Nucleus accumbens (tissue), 56 donors: Measurements from ENCODE around the gene NIM1K.
"Not testable (repeated sequence)": the region's sequence is repeated elsewhere in the genome, so short reads cannot be mapped to it uniquely, and the experiment has no call there.

Experiments
- DNase-seq, 56 donors: peaks; one replicate each; lab custom pipeline; 2025; lab: John Stamatoyannopoulos, UW

NIM1K gene

DNA sequence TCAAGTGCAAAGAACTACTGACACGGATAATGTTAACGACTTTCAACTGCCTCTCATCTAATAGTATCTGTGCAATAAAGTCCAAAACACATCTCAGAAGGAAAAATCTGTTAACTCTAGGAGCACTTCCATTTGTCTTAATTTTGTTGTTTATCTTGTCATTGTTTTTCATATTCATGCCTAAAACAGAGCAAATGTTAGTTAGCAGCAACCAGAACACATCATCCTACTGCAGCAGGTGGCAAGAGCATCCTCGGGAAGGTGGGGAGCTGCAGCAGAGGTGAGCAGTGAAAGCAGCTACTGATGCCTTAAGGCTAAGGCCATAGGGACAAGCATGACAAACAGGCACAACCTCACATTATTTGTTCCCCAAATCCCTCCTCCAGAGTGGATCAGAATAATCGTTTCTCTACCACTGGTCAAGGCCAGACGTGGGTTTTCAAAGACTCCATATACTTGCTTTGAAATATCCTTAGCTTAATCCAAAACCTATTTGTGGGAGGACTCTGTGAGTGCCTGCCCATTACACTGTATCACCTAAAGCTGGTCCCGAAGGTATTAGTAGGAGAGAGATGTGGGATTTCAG lies 120.1 kb downstream of the NIM1K start:
- peak in 2 of 56 donors; percentile 1 to 12 for DNase-seq

GRCh38 chr5:43312699-43313034 lies 120.6 kb downstream of the NIM1K start:
- peak in 2 of 56 donors; percentile 23 to 68 for DNase-seq

DNA sequence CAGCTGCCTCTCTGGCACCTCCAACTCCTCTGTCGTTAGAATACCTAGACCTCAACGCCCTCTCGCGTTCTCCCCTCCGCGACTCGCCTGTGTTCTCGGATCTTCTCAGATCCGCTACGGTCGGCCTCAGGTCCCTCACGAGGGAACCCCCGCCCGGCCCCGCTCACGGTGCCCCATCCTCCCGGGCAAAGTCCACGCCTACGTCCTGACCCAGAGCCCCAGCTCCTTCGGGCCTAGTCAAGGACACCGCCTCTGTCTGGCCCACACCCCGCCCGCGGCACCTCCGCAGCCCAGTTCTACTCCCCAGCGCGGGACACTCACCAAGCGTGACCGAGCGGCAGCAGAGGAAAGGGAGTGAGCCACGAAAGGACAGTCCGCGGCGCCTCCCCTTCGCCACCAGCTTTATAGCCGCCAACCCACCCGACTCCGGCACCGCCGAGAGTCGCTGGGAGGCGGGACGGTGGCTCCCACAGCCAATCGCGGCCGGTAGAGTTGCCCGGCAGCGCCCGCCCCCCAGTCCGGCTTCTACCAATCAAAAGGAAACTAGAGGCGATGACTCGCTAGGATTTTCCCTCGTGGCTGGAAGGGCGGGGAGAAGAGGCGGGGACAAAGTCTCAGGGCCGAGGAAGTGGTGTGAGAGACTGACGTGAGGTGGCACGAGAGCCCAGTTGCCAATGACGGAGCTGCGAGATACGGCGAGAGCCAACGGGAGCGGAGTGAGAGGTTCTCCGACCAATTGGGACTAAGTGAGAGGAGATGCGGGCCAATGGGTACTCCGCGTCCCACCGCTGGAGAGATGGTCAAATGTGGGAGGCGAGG lies 121.2 kb downstream of the NIM1K start, which contains the start of gene HMGCS1:
Gene HMGCS1 (minus strand): TSS at position 378 of the 819 bp plus-strand sequence. CDS start 14,447 bp downstream, outside the sequence.
- peak; percentile 83 to 100 (median 99) for DNase-seq

GRCh38 chr5:43313854-43314457 lies 121.9 kb downstream of the NIM1K start:
- peak in 16 of 56 donors; percentile 3 to 41 (median 10) for DNase-seq

DNA sequence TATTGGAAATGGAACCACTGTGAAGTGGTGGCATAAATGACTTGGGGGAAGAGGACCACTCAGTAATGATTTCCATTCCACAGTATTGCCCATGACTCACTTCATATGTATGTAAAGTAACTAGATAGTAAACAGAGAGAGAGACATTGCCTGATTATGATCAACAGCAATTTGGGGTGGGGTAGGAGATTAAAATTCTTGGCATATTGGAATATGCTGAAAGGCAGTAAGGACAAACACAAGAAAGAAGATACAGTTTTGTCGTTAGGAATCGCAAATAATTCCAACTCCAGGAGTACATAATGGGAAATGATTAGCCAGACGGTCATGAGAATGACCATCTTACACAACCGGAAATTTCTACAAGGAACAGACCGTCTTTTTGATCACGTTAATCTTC lies 122.7 kb downstream of the NIM1K start:
- DNase-seq = no peak

- peak in 3 of 56 donors; percentile 8 to 49 (median 26) for DNase-seq
These were observed 123.2 kb downstream of the NIM1K start for GRCh38 chr5:43315263-43315662.

DNA sequence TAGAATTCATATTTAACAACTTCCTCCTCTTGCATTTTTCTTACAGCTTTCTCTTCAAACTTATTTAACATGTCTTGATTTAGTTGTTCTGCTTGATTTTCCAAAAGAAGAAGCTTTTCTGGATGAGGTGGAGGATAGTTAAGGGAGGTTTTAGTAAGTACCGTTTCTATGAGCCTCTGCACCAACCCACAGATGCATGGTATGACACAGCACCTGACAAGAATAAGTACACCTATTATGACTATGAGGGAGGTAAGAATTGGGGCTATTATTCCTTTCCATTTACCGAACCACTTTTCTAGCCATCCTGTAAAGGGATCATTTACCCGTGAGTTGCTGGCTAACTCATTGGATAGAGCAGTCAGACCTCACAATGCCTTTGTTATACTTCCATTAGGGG lies 123.7 kb downstream of the NIM1K start:
- DNase-seq = peak in 1 of 56 donors; percentile 2

DNA sequence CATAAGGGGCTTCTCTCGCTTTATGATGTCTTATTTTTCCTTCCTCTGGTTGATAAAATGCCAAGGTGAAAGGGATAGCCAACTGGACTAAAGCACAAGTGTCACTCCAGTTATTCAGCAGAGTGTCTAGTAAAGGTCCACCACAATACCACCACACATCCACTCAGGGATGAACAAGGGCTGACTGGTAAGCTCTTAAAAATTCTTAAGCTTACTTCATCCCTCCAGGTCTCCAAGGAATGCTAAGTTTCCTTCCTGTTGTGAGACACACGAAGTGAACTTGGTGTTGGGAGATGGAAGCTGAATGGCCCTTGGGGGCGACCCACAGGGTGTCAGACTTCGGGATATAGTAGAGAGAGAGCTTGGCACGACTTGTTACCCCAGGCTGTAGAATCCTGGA lies 124.4 kb downstream of the NIM1K start:
- no peak for DNase-seq

GRCh38 chr5:43320846-43321245 lies 128.8 kb downstream of the NIM1K start:
- no peak for DNase-seq

- not testable (repeated sequence) for DNase-seq
These were observed 131.5 kb downstream of the NIM1K start for GRCh38 chr5:43323488-43323887.

DNA sequence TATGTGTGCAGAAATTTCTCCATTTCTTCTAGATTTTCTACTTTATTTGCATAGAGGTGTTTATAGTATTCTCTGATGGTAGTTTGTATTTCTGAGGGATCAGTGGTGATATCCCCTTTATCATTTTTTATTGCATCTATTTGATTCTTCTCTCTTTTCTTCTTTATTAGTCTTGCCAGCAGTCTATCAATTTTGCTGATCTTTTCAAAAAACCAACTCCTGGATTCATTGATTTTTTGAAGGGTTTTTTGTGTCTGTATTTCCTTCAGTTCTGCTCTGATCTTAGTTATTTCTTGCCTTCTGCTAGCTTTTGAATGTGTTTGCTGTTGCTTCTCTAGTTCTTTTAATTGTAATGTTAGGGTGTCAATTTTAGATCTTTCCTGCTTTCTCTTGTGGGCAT lies 133.6 kb downstream of the NIM1K start:
- not testable (repeated sequence) for DNase-seq
